Measurements from ENCODE around the gene MCFD2. TPM values are rescaled to one million over a fixed set of nuclear protein-coding genes. Genes with fewer than 3 reads are reported as not detected.
"Not testable (repeated sequence)": the region's sequence is repeated elsewhere in the genome, so short reads cannot be mapped to it uniquely, and the experiment has no call there.

MCFD2 gene
- total and polyA plus RNA-seq, 10 donors, result 10.3 to 112 (median 65.5) TPM

DNA sequence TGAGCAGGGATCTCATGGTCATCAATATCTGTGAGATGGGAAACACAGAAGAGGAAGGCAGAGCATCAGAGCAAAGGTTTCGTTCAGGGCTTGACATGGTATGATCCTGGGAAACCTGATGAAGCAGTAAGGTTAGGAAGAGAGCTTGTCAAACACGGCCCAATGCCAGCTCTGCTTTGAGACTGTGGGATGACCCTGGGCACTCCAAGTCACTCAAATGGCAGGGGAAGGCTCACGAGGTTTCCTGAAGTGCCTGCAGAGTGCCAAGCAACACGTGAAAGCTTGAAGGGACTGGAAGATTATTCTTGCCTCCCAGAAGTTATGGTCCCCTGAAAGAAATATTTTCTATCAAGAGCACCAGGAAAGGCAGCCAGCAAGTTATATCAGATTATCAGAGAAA, 6.5 kb downstream of the MCFD2 start:
- Histone ChIP-seq H3K27ac (no peak overlapping the region), H3K27me3 (replicated peaks in 1 of 7) (no peaks in the 10 kb centered on the region), H3K4me3 (no peak overlapping the region), H3K36me3 (peaks cover 8 to 83% (median 57%) of the 10 kb centered on the region in 6 donors), H3K9me3 (no peaks in the 10 kb centered on the region), H3K4me1 (peaks cover 10 to 41% (median 24%) of the 10 kb centered on the region in 6 donors)
- DNase-seq, result no peak
- 71 to 87% (median 83%) methylated on average over 4 of the region's 4 CpGs for WGBS, 5 donors
- TF ChIP-seq POLR2A (IDR thresholded peaks at IDR 0.05) (no peak), POLR2AphosphoS5 (IDR thresholded peaks at IDR 0.05) (no peak)
- TF ChIP-seq, protein P1, sequence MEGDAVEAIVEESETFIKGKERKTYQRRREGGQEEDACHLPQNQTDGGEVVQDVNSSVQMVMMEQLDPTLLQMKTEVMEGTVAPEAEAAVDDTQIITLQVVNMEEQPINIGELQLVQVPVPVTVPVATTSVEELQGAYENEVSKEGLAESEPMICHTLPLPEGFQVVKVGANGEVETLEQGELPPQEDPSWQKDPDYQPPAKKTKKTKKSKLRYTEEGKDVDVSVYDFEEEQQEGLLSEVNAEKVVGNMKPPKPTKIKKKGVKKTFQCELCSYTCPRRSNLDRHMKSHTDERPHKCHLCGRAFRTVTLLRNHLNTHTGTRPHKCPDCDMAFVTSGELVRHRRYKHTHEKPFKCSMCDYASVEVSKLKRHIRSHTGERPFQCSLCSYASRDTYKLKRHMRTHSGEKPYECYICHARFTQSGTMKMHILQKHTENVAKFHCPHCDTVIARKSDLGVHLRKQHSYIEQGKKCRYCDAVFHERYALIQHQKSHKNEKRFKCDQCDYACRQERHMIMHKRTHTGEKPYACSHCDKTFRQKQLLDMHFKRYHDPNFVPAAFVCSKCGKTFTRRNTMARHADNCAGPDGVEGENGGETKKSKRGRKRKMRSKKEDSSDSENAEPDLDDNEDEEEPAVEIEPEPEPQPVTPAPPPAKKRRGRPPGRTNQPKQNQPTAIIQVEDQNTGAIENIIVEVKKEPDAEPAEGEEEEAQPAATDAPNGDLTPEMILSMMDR (IDR thresholded peaks at IDR 0.05 in 8 of 11, conservative IDR thresholded peaks at IDR 0.05 in 3 of 11), result no peak
- intact Hi-C loops (cut with DNase I; ENCODE audit: low total_unique reads), result no loop called here

DNA sequence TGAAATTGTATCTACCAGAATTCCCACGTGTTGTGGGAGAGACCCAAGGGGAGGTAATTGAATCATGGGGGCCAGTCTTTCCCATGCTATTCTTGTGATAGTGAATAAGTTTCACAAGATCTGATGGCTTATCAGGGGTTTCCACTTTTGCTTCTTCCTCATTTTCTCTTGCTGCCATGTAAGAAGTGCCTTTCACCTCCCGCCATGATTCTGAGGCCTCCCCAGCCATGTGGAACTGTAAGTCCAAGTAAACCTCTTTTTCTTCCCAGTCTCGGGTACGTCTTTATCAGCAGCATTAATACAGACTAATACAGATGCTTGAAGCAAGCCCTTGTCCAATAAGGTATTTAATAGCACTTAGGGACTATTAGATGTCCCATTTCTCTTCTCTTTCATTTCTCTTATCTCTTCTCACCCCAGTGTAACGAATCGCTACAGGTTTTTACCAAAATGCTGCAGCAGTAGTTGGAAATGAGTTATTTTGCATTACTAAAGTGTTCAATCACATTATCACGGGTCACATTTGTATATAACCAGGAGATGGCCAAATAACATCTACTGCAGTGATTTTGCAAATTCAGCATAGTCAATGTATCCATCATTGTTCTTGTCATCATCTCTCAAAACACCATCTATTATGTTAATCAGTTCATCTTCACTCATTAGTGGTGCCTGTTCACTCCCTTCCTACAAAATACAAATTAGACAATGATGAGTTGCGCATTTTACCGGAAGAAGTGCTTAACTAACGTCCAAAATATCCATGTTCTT, 10.5 kb downstream of the MCFD2 start:
- H3K36me3 ChIP-seq, result peaks cover 8 to 81% (median 56%) of the 10 kb centered on the region in 6 donors
- H3K27ac ChIP-seq; H3K4me3 ChIP-seq; DNase-seq; H3K27me3 ChIP-seq (replicated peaks in 1 of 7); H3K9me3 ChIP-seq; intact Hi-C loops (cut with DNase I; ENCODE audit: low total_unique reads): not testable (repeated sequence)
- 92 to 96% (median 94%) methylated on average over 10 of the region's 10 CpGs for WGBS, 5 donors
- H3K4me1 ChIP-seq, result peaks cover 0 to 16% (median 3%) of the 10 kb centered on the region in 6 donors

DNA sequence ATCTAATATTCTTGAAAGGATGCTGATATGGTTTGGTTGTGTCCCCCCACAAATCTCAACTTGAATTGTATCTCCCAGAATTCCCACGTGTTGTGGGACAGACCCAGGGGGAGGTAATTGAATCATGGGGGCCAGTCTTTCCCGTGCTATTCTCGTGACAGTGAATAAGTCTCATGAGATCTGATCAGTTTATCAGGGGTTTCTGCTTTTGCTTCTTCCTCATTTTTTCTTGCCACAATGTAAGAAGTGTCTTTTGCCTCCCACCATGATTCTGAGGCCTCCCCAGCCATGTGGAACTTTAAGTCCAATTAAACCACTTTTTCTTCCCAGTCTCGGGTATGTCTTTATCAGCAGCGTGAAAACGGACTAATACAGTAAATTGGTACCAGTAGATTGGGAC, 12.6 kb downstream of the MCFD2 start:
- H3K27ac ChIP-seq, result peak overlapping the region in 2 of 8 donors; percentile 17 to 21
- H3K9me3 ChIP-seq; H3K27me3 ChIP-seq (replicated peaks in 1 of 7); H3K4me3 ChIP-seq; DNase-seq; intact Hi-C loops (cut with DNase I; ENCODE audit: low total_unique reads): not testable (repeated sequence)
- H3K36me3 ChIP-seq, result peaks cover 2 to 59% (median 38%) of the 10 kb centered on the region in 6 donors
- H3K4me1 ChIP-seq, result peaks cover 0 to 12% (median 0%) of the 10 kb centered on the region in 6 donors
- 43 to 62% (median 58%) methylated on average over 6 of the region's 6 CpGs for WGBS, 5 donors

DNA sequence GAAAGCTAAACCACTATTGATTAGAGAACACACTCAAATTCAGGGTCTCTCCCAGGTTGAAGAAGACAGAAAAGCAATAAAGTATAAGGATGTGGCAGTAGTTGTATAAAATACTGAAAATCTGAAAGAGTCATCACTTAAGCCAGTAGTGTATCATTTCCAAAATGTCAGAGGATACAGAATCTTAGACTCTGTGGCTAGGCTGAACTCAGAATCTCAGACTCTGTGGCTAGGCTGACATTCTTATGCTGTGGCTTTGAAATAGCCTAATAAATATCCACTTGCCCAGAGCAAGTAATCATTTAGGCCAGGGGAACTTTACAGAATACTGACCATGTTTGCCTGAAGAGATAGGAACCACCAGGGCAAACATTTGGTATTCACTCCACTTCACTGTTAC, 13.1 kb downstream of the MCFD2 start:
- no peak for TF ChIP-seq POLR2A (IDR thresholded peaks at IDR 0.05)
- no peak for TF ChIP-seq POLR2AphosphoS5 (IDR thresholded peaks at IDR 0.05)
- TF ChIP-seq, protein P1 (IDR thresholded peaks at IDR 0.05 in 8 of 11, conservative IDR thresholded peaks at IDR 0.05 in 3 of 11), result no peak

DNA sequence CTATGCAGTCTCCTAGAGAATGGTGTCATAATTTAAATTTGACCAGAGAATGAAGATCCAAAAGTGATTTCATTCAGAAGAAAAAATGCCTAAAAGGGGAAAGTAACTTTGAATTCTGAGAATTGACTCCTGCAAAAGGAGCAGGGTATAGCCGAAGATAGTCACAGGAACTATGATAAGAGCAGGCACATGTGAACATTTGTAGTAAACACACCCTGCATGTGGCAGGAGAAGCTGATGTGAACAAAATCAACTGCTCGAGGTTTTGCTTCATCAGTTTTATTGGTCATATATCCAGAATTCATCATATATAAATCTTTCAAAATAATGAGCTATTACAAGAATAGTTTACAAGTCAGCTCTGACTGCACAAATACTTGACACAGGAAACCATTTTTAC, 14.0 kb downstream of the MCFD2 start:
- Histone ChIP-seq H3K27ac (no peak overlapping the region), H3K4me3 (no peak overlapping the region), H3K9me3 (no peaks in the 10 kb centered on the region), H3K36me3 (peaks cover 2 to 46% (median 24%) of the 10 kb centered on the region in 6 donors), H3K4me1 (peaks cover 0 to 12% (median 0%) of the 10 kb centered on the region in 6 donors), H3K27me3 (replicated peaks in 1 of 7) (no peaks in the 10 kb centered on the region)
- intact Hi-C loops (cut with DNase I; ENCODE audit: low total_unique reads), result no loop called here
- DNase-seq, result no peak
- TF ChIP-seq POLR2AphosphoS5 (IDR thresholded peaks at IDR 0.05) (no peak), POLR2A (IDR thresholded peaks at IDR 0.05) (no peak)
- TF ChIP-seq, protein P1 (IDR thresholded peaks at IDR 0.05 in 8 of 11, conservative IDR thresholded peaks at IDR 0.05 in 3 of 11), result no peak
- WGBS, 5 donors, result 83 to 92% (median 91%) methylated on average over 2 of the region's 2 CpGs

More for the DNA sequence above, 13.1 kb downstream of the MCFD2 start:
- intact Hi-C loops (cut with DNase I; ENCODE audit: low total_unique reads), result no loop called here
- H3K27ac ChIP-seq, result peak overlapping the region in 2 of 8 donors; percentile 17 to 21
- no peaks in the 10 kb centered on the region for H3K9me3 ChIP-seq
- no peaks in the 10 kb centered on the region for H3K27me3 ChIP-seq (replicated peaks in 1 of 7)
- H3K36me3 ChIP-seq, result peaks cover 2 to 54% (median 32%) of the 10 kb centered on the region in 6 donors
- H3K4me3 ChIP-seq, result no peak overlapping the region
- DNase-seq, result no peak
- H3K4me1 ChIP-seq, result peaks cover 0 to 12% (median 0%) of the 10 kb centered on the region in 6 donors
